DMS 273 treated with DMSO at 0.1 percent for 48 hours (cell line): Measurements from ENCODE around the gene GATD1.
A peak's percentile ranks its signal among the peaks of the same experiment; 100 is the strongest.
"Not testable (repeated sequence)": the region's sequence is repeated elsewhere in the genome, so short reads cannot be mapped to it uniquely, and the experiment has no call there.

Experiments
- DNase-seq: peaks from one replicate; lab custom pipeline; 2025; lab: John Stamatoyannopoulos, UW

GATD1 gene

GRCh38 chr11:763073-763463 is 14.2 kb downstream of the GATD1 start:
- DNase-seq, result no peak

GRCh38 chr11:762421-763072 is 14.7 kb downstream of the GATD1 start:
- DNase-seq, result peak; percentile 72

- DNase-seq, result no peak
Measured at GRCh38 chr11:761526-762108, 15.7 kb downstream of the GATD1 start.

- no peak for DNase-seq
Measured at GRCh38 chr11:760236-760635, 17.1 kb downstream of the GATD1 start.

GRCh38 chr11:749731-750130 is 27.6 kb downstream of the GATD1 start:
- DNase-seq, result no peak

GRCh38 chr11:748007-748359 is 29.3 kb downstream of the GATD1 start:
- no peak for DNase-seq

- peak; percentile 30 for DNase-seq
Measured at GRCh38 chr11:747158-748006, 29.9 kb downstream of the GATD1 start, which contains the start of gene TALDO1. TALDO1 (plus strand) TSS chr11:747464; CDS start chr11:747482, 18 bp downstream.

- no peak for DNase-seq
Measured at GRCh38 chr11:746289-747157, 30.8 kb downstream of the GATD1 start.

- no peak for DNase-seq
Measured at GRCh38 chr11:745428-745827, 31.9 kb downstream of the GATD1 start.

GRCh38 chr11:742571-743201 is 34.6 kb downstream of the GATD1 start:
- DNase-seq, result no peak

- DNase-seq, result no peak
Measured at GRCh38 chr11:742156-742546, 35.1 kb downstream of the GATD1 start.

- not testable (repeated sequence) for DNase-seq
Measured at GRCh38 chr11:737899-738298, 39.4 kb downstream of the GATD1 start.

GRCh38 chr11:737366-737765 is 39.9 kb downstream of the GATD1 start:
- no peak for DNase-seq

GRCh38 chr11:734541-734940 is 42.7 kb downstream of the GATD1 start:
- not testable (repeated sequence) for DNase-seq

- DNase-seq, result no peak
Measured at GRCh38 chr11:733072-733471, 44.2 kb downstream of the GATD1 start.

GRCh38 chr11:729492-730074 is 47.7 kb downstream of the GATD1 start:
- no peak for DNase-seq

GRCh38 chr11:728901-729491 is 48.3 kb downstream of the GATD1 start:
- DNase-seq, result no peak

GRCh38 chr11:727859-728748 is 49.2 kb downstream of the GATD1 start:
- DNase-seq, result no peak

GRCh38 chr11:727281-727701 is 50.0 kb downstream of the GATD1 start:
- DNase-seq, result no peak
